Ectodermal cell (in vitro differentiated cells): ENCODE data around the gene TTC39C. TPM values are rescaled to one million over a fixed set of nuclear protein-coding genes. Genes with fewer than 3 reads are reported as not detected.

ENCODE experiments used
- H3K27ac ChIP-seq: 2 replicates; pipeline ENCODE4 v1.7.0; 2013; ENCODE audit warnings: mild to moderate bottlenecking, low read depth, low read length; ENCODE audit not compliant: insufficient read depth, poor library complexity, severe bottlenecking
- H3K27me3 ChIP-seq: 2 replicates; pipeline ENCODE4 v1.7.0; 2013; ENCODE audit warnings: mild to moderate bottlenecking, low read length; ENCODE audit not compliant: insufficient read depth, control insufficient read depth, poor library complexity, severe bottlenecking
- H3K36me3 ChIP-seq: one replicate; pipeline ENCODE4 v1.7.0; 2013; ENCODE audit warnings: low read length; ENCODE audit not compliant: control insufficient read depth, insufficient read depth
- H3K4me1 ChIP-seq: one replicate; pipeline ENCODE4 v1.7.0; 2013; ENCODE audit warnings: low read length; ENCODE audit not compliant: control insufficient read depth, insufficient read depth
- H3K4me3 ChIP-seq: 2 replicates; pipeline ENCODE4 v1.7.0; 2013; ENCODE audit warnings: low read depth, low read length, control low read depth; ENCODE audit not compliant: insufficient read depth
- H3K9me3 ChIP-seq: 2 replicates; pipeline ENCODE4 v1.7.0; 2013; ENCODE audit warnings: mild to moderate bottlenecking, low read length, moderate library complexity; ENCODE audit not compliant: control insufficient read depth
- WGBS, 2 experiments: methylation state at CpG; one replicate each; pipeline ENCODE4 v1.1.7; 2013; ENCODE audit warnings: missing lambda C conversion rate in 2 of 2; 5-methylcytosine and 5-hydroxymethylcytosine counted together
- polyA plus RNA-seq, 4 experiments: library from polyadenylated mRNA; stranded (reverse); fragments of 50-300 nt; gene quantifications; one replicate each; pipeline ENCODE4 v1.2.3, GENCODE V29; 2013

Gene TTC39C
- polyA plus RNA-seq (2013, experiment 1 of 4) = 14.4 TPM
- polyA plus RNA-seq (2013, experiment 2 of 4) = 14.1 TPM
- polyA plus RNA-seq (2013, experiment 3 of 4) = 11.2 TPM
- polyA plus RNA-seq (2013, experiment 4 of 4) = 11.1 TPM

- 0% methylated on average over 118 of the region's 118 CpGs for WGBS, 2 experiments
- Histone ChIP-seq H3K9me3 (no peaks in the 10 kb centered on the region), H3K4me3 (peak within 1 kb of the TSS; percentile 66), H3K36me3 (no peaks in the 10 kb centered on the region), H3K27me3 (peaks cover 38% of the 10 kb centered on the region), H3K27ac (no peak within 1 kb of the TSS), H3K4me1 (no peaks in the 10 kb centered on the region)
Observed at GRCh38 chr18:24014062-24014985, at the start of gene TTC39C. Gene TTC39C (plus strand): TSS chr18:24014754. CDS start chr18:24014872, 118 bp downstream.

DNA sequence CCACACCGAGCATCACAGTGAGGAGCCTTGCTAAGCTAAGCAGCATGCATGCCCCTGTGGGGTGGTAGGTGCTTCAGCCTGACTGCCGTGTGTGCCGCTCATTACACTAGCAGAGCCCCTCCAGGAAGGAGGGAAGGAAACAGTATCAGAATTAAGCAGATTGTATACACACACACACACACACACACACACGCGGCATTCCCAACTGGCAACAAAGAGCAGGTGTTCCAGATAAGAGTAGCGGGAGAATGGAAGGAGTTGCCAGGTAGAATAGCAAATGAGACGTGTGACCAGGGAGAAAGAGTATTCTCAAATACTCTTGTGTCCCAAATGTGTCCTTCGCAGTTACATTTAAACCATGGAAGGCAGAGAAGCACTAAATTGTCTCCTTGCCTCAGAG is 47.6 kb upstream of the TTC39C start:
- Histone ChIP-seq H3K4me1 (no peaks in the 10 kb centered on the region), H3K27ac (no peak overlapping the region), H3K27me3 (no peaks in the 10 kb centered on the region), H3K9me3 (no peaks in the 10 kb centered on the region), H3K36me3 (no peaks in the 10 kb centered on the region), H3K4me3 (no peak overlapping the region)
- 97 to 98% methylated on average over 8 of the region's 8 CpGs for WGBS, 2 experiments

- Histone ChIP-seq H3K4me3 (no peak overlapping the region), H3K9me3 (no peaks in the 10 kb centered on the region), H3K4me1 (no peaks in the 10 kb centered on the region), H3K27ac (no peak overlapping the region), H3K36me3 (no peaks in the 10 kb centered on the region), H3K27me3 (no peaks in the 10 kb centered on the region)
- WGBS, 2 experiments = 91 to 92% methylated on average over 9 of the region's 9 CpGs
Observed at GRCh38 chr18:23967321-23968089, 47.0 kb upstream of the TTC39C start.

GRCh38 chr18:23968638-23969604 is 45.6 kb upstream of the TTC39C start:
- Histone ChIP-seq H3K27me3 (no peaks in the 10 kb centered on the region), H3K4me3 (no peak overlapping the region), H3K4me1 (no peaks in the 10 kb centered on the region), H3K36me3 (no peaks in the 10 kb centered on the region), H3K9me3 (no peaks in the 10 kb centered on the region), H3K27ac (no peak overlapping the region)
- WGBS, 2 experiments = 92 to 97% methylated on average over 4 of the region's 4 CpGs

DNA sequence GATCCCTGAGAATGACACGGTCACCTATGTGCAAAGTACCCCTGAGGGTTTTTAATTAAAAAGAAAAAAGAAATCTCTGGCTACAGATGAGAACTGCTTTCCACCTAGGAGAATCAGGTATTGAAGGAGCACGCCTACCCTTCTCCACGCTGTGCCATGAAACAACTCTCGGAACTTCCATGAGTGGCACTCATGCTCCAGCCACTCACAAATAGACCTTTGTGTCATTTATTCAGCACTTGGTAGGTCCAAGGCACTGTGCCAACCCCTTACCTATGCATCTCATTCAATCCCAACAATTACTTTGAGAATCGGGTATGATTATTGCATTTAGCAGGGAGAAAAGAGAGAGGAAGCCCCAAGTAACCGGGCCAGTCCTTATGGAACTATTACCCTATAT is 44.9 kb upstream of the TTC39C start:
- Histone ChIP-seq H3K36me3 (no peaks in the 10 kb centered on the region), H3K4me1 (no peaks in the 10 kb centered on the region), H3K9me3 (no peaks in the 10 kb centered on the region), H3K4me3 (no peak overlapping the region), H3K27me3 (no peaks in the 10 kb centered on the region), H3K27ac (no peak overlapping the region)
- WGBS, 2 experiments = 87 to 89% methylated on average over 6 of the region's 6 CpGs

GRCh38 chr18:23970161-23971096 is 44.1 kb upstream of the TTC39C start:
- Histone ChIP-seq H3K36me3 (no peaks in the 10 kb centered on the region), H3K4me3 (no peak overlapping the region), H3K27me3 (no peaks in the 10 kb centered on the region), H3K4me1 (no peaks in the 10 kb centered on the region), H3K27ac (no peak overlapping the region), H3K9me3 (no peaks in the 10 kb centered on the region)
- 93 to 94% methylated on average over 7 of the region's 7 CpGs for WGBS, 2 experiments

DNA sequence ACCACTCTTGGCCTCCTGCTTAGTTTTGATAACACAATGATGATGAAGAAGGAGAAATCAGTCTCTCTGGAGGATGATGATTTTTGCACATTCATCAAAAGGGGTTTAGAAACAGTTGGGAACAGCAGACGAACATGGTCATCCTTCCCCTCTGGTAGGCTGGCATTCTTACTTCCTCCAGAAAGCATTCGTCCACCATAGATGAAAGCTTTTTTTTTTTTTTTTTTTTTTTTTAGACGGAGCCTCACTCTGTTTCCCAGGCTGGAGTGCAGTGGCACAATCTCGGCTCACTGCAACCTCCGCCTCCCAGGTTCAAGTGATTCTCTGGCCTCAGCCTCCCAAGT is 43.5 kb upstream of the TTC39C start:
- Histone ChIP-seq H3K4me3 (no peak overlapping the region), H3K27me3 (no peaks in the 10 kb centered on the region), H3K36me3 (no peaks in the 10 kb centered on the region), H3K9me3 (no peaks in the 10 kb centered on the region), H3K4me1 (no peaks in the 10 kb centered on the region), H3K27ac (no peak overlapping the region)
- WGBS, 2 experiments = 90% methylated on average over 5 of the region's 5 CpGs

GRCh38 chr18:23971666-23972230 is 42.8 kb upstream of the TTC39C start:
- no peaks in the 10 kb centered on the region for H3K4me1 ChIP-seq
- H3K27me3 ChIP-seq = no peaks in the 10 kb centered on the region
- no peak overlapping the region for H3K27ac ChIP-seq
- no peaks in the 10 kb centered on the region for H3K36me3 ChIP-seq
- H3K9me3 ChIP-seq = no peaks in the 10 kb centered on the region
- no peak overlapping the region for H3K4me3 ChIP-seq
- WGBS, 2 experiments = 81 to 87% methylated on average over 5 of the region's 5 CpGs

- 87 to 93% methylated on average over 6 of the region's 6 CpGs for WGBS, 2 experiments
- Histone ChIP-seq H3K4me1 (no peaks in the 10 kb centered on the region), H3K27ac (no peak overlapping the region), H3K9me3 (no peaks in the 10 kb centered on the region), H3K27me3 (no peaks in the 10 kb centered on the region), H3K4me3 (no peak overlapping the region), H3K36me3 (no peaks in the 10 kb centered on the region)
Observed at GRCh38 chr18:23972453-23972852, 42.1 kb upstream of the TTC39C start.
